OCI-LY1 (cell line): ENCODE data around the gene FAM53B.

Source experiments
- CTCF ChIP-seq: fragments of 200-600 bp; sonication (generic), shearing (Covaris generic); IDR thresholded peaks from 2 replicates; pipeline ENCODE4 v1.5.1; 2017; ENCODE audit warnings: mild to moderate bottlenecking, antibody characterized with exemption, low read length, moderate library complexity, mixed read lengths
- EZH2 ChIP-seq: fragments of 200-600 bp; sonication (generic), shearing (Covaris generic); IDR thresholded peaks from 2 replicates; pipeline ENCODE4 v1.8.0; 2017; ENCODE audit warnings: borderline replicate concordance, mixed run types, mild to moderate bottlenecking, antibody characterized with exemption, low read length, moderate library complexity, mixed read lengths

DNA sequence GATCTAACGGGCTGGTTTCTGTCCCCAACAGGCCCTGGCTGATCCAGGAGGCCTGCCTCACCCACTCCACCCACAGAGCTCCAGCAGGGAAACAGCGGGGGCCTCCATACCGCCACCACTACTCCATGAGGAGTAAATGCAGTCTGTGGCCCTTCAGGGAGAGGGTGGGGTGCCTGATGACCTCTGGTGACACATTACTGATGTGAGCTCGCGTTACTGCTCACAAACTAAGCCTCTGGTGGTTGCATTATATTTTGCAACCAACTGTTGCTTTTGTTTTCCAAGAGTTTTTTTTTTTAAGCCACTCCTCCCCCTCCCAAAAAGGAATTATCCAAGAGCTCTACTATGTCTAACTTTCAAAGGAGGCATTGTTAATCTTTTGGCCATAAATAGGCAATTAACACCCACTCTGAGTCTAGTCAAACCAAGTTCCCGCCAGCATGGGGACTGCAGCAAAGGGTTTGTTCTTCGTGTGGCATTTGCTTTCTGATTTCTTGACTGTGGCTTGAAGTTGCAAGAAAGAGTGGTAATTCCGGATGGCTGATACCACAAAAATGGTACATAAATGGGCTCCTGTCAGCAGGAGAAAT is 72.6 kb downstream of the FAM53B start:
- TF ChIP-seq CTCF (no peak), EZH2 (no peak)
